ENCODE measurements around the gene EIF4G3. TPM values are rescaled to one million over a fixed set of nuclear protein-coding genes. Genes with fewer than 3 reads are reported as not detected.

The EIF4G3 gene
- total RNA-seq, 4 donors from 2014 or later, result 82.1 to 143 (median 101) TPM

DNA sequence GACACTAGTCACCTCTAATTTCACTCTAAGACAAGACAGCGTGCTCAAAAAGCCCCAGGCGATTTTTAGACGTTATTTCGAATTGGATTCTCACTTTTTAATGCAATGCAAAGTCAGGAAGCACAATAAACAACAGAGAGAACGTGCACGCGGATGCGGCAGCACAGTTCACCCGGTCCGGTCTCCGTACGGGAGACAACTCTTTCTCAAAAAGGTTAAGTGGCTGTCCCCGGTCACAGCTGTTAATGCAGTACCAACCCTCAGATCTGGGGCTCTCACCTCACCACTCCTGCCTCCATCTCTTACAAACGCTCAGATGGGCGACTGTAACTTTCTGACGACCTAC, 390.8 kb downstream of the EIF4G3 start:
- peak overlapping the region; percentile 98 to 100 (median 100) for H3K27ac ChIP-seq
- intact Hi-C loops (cut with DNase I; ENCODE audit: low total_unique reads) (no loop called here), in situ Hi-C loops (cut with MboI; ENCODE audit: low pct_ligation_motif_present in 1 of 4, low pct_unique_long_range_greater_than_20kb in 1 of 4, low sequenced_read_pairs in 3 of 4) (no loop called here)
- no peak for TF ChIP-seq POLR2AphosphoS5 (IDR thresholded peaks at IDR 0.05)
- TF ChIP-seq EP300 (IDR thresholded peaks at IDR 0.05; ENCODE audit: low read depth), result no peak
- TF ChIP-seq POLR2A (IDR thresholded peaks at IDR 0.05), result no peak
- TF ChIP-seq, protein P1, sequence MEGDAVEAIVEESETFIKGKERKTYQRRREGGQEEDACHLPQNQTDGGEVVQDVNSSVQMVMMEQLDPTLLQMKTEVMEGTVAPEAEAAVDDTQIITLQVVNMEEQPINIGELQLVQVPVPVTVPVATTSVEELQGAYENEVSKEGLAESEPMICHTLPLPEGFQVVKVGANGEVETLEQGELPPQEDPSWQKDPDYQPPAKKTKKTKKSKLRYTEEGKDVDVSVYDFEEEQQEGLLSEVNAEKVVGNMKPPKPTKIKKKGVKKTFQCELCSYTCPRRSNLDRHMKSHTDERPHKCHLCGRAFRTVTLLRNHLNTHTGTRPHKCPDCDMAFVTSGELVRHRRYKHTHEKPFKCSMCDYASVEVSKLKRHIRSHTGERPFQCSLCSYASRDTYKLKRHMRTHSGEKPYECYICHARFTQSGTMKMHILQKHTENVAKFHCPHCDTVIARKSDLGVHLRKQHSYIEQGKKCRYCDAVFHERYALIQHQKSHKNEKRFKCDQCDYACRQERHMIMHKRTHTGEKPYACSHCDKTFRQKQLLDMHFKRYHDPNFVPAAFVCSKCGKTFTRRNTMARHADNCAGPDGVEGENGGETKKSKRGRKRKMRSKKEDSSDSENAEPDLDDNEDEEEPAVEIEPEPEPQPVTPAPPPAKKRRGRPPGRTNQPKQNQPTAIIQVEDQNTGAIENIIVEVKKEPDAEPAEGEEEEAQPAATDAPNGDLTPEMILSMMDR (IDR thresholded peaks at IDR 0.05), result no peak
- H3K4me3 ChIP-seq, result peak overlapping the region; percentile 64 to 99 (median 94)
- 0 to 1% methylated on average over 3 to 16 of the region's 16 CpGs for WGBS, 2 donors (ENCODE audit: low coverage in 1 of 2)
- H3K27me3 ChIP-seq, result no peaks in the 10 kb centered on the region
- H3K4me1 ChIP-seq, result peaks cover 14 to 38% (median 32%) of the 10 kb centered on the region in 4 donors
- H3K36me3 ChIP-seq, result no peaks in the 10 kb centered on the region
- no peak for DNase-seq
- H3K9me3 ChIP-seq, result no peaks in the 10 kb centered on the region

DNA sequence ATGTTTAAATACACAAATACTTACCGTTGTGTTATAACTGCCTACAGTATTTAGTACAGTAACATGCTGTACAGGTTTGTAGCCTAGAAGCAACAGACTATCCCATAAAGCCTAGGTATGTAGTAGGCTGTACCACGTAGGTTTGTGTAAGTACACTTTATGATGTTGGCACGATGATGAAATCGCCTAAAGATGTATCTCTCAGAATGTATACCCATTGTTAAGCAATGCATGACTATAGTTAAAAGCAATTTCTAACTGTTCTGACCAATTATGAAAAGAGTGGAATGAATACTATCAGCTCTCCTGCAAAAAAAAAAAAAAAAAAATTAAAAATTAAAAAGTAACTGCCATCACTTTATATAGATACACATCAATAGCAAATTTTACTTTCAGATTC, 401.0 kb downstream of the EIF4G3 start:
- intact Hi-C loops (cut with DNase I; ENCODE audit: low total_unique reads), result no loop called here
- no peaks in the 10 kb centered on the region for H3K27me3 ChIP-seq
- H3K9me3 ChIP-seq, result no peaks in the 10 kb centered on the region
- in situ Hi-C loops (cut with MboI; ENCODE audit: low pct_ligation_motif_present in 1 of 4, low pct_unique_long_range_greater_than_20kb in 1 of 4, low sequenced_read_pairs in 3 of 4), result no loop called here
- H3K4me3 ChIP-seq, result no peak overlapping the region
- 80 to 82% methylated on average over 4 of the region's 4 CpGs for WGBS, 2 donors (ENCODE audit: low coverage in 1 of 2)
- peaks cover 0 to 14% (median 5%) of the 10 kb centered on the region in 4 donors for H3K4me1 ChIP-seq
- peaks cover 0 to 54% (median 28%) of the 10 kb centered on the region in 4 donors for H3K36me3 ChIP-seq
- H3K27ac ChIP-seq, result no peak overlapping the region
- TF ChIP-seq POLR2A (IDR thresholded peaks at IDR 0.05) (no peak), POLR2AphosphoS5 (IDR thresholded peaks at IDR 0.05) (no peak)
- no peak for DNase-seq

DNA sequence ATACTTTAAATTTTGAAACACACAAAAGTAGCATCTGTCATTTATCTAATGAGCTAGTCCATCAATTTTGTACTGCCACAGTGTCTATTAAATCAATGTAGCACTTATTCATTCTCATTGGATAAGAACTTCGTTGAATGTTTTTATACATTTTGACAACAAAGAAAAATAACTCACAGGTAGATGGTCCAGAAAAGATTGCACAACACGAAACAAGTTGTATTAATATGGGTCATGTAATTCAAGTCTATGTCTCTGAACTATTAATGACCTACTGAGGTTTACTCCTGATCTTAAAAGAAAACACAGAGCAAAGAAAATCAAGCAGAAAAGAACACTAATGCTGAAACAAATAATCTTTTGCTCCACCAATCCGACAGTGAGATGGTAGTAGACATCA, 404.9 kb downstream of the EIF4G3 start:
- in situ Hi-C loops (cut with MboI; ENCODE audit: low pct_ligation_motif_present in 1 of 4, low pct_unique_long_range_greater_than_20kb in 1 of 4, low sequenced_read_pairs in 3 of 4), result no loop called here
- H3K36me3 ChIP-seq, result peaks cover 0 to 91% (median 46%) of the 10 kb centered on the region in 4 donors

DNA sequence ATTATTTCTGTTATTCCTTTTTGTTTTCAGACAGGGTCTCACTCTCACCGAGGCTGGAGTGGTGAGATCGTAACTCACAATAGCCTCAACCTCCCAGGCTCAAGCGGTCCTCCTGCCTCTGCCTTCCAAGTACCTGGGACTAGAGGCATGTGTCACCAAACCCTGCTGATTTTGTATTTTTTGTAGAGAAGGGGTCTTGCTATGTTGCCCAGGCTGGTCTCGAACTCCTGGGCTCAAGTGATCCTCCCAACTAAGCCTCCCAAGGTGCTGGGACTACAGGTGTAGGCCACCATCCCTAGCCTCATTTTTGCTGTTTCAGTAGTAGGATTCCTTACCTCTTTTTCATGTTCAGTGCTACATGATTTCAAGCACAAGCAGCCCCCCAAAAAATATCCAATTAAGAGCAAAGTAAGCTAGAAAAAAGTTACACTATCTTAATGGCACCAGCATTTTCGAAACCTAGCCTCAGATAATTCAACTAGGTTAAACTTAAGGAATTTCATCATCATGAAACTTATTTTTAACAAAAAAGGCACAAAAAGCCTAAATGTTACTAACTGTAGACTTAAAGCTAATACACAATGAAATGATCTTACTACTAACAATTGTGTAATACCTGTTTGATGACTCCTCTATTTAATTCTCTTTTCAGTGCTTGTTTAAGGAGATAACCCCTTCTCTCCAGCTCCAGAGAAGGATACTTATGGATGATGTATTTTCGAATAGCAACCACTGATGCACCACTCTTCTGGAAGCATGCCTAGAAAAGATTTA, 406.2 kb downstream of the EIF4G3 start:
- in situ Hi-C loops (cut with MboI; ENCODE audit: low pct_ligation_motif_present in 1 of 4, low pct_unique_long_range_greater_than_20kb in 1 of 4, low sequenced_read_pairs in 3 of 4) (no loop called here), intact Hi-C loops (cut with DNase I; ENCODE audit: low total_unique reads) (no loop called here)
- Histone ChIP-seq H3K27ac (no peak overlapping the region), H3K27me3 (no peaks in the 10 kb centered on the region), H3K4me1 (no peaks in the 10 kb centered on the region), H3K36me3 (peaks cover 0 to 96% (median 47%) of the 10 kb centered on the region in 4 donors), H3K9me3 (no peaks in the 10 kb centered on the region), H3K4me3 (no peak overlapping the region)
- no peak for TF ChIP-seq POLR2A (IDR thresholded peaks at IDR 0.05)
- TF ChIP-seq POLR2AphosphoS5 (IDR thresholded peaks at IDR 0.05), result no peak
- TF ChIP-seq EP300 (IDR thresholded peaks at IDR 0.05; ENCODE audit: low read depth), result no peak
- TF ChIP-seq, protein P1 (IDR thresholded peaks at IDR 0.05), result no peak
- DNase-seq, result no peak
- 92 to 95% methylated on average over 6 of the region's 6 CpGs for WGBS, 2 donors (ENCODE audit: low coverage in 1 of 2)

More for the DNA sequence above, 404.9 kb downstream of the EIF4G3 start:
- Histone ChIP-seq H3K9me3 (no peaks in the 10 kb centered on the region), H3K27me3 (no peaks in the 10 kb centered on the region), H3K4me3 (no peak overlapping the region), H3K27ac (no peak overlapping the region), H3K4me1 (peaks cover 0 to 6% (median 2%) of the 10 kb centered on the region in 4 donors)
- WGBS, 2 donors (ENCODE audit: low coverage in 1 of 2), result 92 to 93% methylated on average over 3 of the region's 3 CpGs
- intact Hi-C loops (cut with DNase I; ENCODE audit: low total_unique reads), result no loop called here
- DNase-seq, result no peak
- TF ChIP-seq POLR2AphosphoS5 (IDR thresholded peaks at IDR 0.05) (no peak), EP300 (IDR thresholded peaks at IDR 0.05; ENCODE audit: low read depth) (no peak), POLR2A (IDR thresholded peaks at IDR 0.05) (no peak)
- TF ChIP-seq, protein P1 (IDR thresholded peaks at IDR 0.05), result no peak

Data from transverse colon (tissue), 4 donors.